KG1 (cell line): ENCODE data around the gene APLF.
"Not testable (repeated sequence)": the region's sequence is repeated elsewhere in the genome, so short reads cannot be mapped to it uniquely, and the experiment has no call there.

Experiments used
- DNase-seq: peaks from one replicate; lab custom pipeline; 2025; lab: John Stamatoyannopoulos, UW

Gene APLF

DNA sequence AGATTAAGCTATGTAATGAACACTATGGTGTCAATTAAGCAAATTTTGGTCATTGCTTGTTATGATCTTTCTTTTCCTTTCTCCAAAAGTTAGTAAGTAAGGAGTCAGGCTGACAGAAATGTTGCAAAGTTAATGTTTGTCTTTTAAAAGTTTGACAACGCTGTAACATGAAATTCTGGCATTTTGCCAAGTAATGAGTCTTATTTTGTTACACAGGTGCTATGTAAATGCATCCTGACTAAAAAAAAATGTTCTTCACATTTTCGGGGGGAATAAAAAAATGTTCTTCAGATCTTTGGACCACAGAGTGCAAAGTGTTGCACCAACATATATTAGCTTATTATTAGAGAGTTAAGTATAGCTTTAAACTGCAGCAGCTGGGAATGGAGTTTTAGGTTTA is 121.2 kb downstream of the APLF start:
- no peak for DNase-seq

DNA sequence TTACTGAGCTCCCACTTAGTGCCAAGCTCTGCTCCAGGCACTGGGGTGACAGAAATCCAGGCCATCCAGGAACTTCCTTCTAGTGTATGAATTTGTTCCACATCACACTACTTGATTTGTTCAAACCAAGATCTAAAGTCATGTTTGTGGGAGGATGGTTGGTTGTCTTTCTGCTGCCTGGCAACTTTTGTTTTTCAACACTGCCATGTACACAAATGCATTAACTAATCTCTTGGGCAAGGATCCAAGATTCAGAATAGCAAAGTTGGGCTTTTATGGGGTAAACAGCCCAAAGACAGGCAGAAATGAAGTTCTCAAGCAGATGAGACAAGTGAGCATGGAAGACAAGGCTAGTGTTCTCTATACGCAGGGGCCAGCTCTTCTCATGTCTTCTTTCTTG is 122.6 kb downstream of the APLF start:
- no peak for DNase-seq

DNA sequence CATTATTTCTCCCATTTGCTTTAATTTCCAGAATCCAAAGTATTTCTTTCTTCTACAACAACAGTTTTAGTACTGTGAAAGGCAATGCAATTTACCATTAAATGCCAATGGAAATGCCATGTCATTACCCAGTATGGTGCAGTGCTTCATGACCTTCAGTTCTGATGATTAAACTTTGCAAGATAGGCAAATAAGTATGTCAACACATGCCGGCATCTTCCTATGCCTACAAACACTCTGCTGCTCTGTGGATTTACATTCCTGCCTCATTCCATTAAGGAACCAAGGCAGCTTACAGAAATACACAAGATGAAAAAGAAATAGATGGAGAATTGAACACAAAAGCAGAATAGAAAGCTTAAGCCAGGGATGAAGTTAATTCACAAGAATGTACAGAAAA is 123.3 kb downstream of the APLF start:
- no peak for DNase-seq

DNA sequence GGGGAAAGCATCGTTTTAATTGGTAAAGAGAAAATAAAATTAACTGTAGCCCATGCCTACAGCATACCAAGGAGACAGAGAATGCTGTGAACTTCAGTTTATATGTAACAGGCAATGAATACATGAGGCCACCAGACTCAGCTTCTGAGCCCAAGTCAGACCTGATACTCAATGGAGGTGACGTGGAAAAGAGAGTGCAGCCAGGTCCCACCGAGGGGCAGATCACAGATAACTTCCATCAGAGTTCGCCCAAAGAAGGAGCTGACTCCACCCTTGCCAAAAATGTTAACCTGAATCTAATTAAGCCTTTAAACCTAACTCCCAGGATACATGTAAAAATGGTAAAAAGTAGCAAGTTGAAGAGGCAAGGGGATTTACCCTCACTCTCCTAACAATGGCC is 123.8 kb downstream of the APLF start:
- no peak for DNase-seq

DNA sequence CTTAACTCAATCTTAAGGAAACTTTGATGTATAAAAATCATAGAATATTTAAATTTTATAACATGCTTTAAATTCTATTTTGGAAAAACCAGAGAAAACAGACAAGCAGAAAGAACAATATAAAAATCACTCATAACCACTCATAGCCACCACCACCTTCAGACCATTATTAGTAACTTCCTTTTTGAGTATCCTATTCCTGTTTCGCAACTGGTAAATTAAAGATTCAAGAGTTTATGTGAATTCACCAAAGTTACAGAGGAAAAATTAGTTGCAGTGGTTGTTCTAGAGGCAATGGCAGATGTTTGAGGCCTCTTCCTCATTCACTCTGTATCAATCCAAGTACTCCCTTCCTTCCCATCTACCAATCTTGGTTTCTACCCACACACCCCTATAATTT is 126.7 kb downstream of the APLF start:
- DNase-seq, result no peak

DNA sequence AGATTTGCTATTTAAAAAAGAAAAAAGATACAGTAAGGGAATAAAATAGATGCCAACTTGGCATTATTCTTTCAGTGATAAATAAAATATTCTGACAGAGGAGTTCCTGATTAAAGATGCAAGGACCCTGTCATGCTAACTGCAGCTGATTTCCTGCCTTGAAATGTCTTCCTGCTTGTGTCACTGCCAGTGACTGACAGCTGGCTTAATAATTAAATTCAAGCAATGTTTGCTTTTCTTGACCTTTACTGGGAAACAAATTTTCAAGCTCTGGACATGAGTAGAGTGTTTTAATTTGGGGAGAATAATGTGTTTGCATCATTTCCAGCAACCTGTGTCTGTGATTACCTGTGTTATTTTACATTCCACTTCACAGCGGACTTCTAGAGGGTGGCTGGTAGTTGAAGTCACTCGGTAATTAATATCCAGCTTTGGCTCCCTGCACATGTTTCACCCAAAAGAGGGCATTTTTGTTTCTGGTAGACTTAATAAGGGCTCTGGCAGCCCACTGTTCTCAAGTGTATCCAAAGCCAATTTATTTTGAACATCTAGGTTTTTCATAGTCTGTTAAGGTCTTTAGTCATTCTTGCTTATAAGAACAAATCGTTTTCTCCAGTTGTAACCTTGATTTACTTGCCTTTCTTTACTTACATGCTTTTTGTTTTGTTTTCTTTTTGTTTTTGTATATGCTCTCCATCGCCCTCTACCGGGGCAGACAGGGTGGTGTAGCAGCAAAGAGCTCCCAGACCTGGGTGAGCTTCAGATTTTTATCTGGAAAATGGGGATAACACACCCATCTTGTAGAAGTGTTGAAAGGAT is 127.5 kb downstream of the APLF start:
- DNase-seq, result no peak

DNA sequence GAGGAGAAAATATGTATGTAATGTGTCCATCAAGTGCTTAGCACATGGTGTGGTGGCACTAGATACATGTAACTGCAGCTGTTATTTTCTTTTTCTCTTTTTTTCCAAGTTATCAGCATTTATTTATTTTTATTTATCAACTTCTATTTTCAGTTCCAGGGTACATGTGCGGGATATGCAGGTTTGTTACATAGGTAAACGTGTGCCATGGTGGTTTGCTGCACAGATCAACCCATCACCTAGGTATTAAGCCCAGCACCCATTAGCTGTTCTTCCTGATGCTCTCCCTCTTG is 128.1 kb downstream of the APLF start:
- DNase-seq, result not testable (repeated sequence)

DNA sequence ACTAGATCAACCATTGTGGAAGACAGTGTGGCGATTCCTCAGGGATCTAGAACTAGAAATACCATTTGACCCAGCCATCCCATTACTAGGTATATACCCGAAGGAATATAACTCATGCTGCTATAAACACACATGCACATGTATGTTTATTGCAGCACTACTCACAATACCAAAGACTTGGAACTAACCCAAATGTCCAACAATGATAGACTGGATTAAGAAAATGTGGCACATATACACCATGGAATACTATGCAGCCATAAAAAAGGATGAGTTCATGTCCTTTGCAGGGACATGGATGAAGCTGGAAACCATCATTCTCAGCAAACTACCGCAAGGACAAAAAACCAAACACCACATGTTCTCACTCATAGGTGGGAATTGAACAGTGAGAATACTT is 133.1 kb downstream of the APLF start:
- not testable (repeated sequence) for DNase-seq

DNA sequence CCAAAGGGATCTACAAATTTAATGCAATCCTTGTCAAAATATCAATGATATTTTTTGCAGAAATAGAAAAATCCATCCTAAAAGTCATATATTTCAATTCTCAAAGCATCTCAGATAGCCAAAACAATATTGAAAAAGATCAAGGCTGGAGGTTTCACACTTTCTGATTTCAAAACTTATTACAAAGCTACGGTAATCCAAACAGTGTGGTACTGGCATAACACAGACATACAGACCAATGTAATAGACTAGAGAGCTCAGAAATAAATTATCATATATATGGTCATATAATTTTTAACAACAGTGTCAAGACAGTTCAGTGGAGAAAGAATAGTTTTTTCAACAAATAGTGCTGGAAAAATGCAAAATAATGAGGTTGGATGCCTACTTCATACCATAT is 135.7 kb downstream of the APLF start:
- no peak for DNase-seq

DNA sequence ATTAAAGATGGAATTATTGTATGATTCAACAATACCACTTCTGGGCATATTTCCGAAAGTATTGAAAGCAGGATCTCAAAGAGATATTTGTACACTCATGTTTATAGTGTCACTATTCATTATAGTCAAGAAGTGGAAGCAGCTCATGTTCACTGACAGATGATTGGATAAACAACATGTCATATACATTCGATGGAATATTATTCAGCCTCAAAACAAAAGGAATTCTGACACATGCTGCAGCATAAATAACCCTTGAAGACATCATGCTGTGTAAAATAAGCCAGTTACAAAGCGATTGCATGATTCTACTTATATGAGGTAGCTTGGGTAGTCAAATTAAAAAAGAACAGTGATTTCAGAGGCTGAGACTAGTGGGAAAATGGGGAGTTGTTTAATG is 136.7 kb downstream of the APLF start:
- no peak for DNase-seq

DNA sequence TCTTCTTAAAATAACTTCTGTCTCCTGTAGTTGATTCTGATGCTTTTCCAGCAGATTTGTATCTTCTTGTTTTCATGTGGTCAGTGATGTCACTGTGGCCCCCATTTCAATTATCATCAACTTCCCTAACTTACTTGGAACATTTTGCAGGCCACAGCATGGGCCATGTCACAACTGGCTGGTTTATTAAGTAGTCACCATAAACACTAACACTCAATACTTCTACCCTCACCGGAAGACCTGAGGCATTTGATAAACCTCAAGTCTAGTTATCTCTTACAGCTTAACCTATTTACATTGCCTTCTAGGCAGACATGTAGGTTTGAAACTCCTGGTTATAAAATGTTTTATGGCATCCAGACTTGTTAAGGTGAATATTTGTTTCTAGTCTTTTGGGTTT is 138.6 kb downstream of the APLF start:
- no peak for DNase-seq

DNA sequence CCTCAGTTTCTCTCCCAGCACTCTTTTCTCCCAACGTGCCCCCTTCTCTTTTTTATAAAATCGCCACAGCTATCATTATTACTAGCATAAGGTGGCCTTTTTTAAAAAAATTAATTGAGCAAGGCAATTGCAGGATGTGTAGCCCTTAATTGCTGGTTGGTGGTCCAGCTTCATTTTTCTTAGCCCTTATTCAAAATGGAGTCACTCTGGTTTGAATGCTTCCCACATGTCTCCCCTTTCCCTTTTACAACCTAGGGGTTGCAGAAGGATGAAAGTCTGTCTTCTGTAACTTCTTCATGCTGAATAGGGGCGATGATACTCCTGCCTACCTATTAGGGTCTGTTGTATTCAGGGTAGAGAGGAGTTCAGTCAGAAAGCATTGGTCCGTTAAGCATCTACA is 139.4 kb downstream of the APLF start:
- no peak for DNase-seq

DNA sequence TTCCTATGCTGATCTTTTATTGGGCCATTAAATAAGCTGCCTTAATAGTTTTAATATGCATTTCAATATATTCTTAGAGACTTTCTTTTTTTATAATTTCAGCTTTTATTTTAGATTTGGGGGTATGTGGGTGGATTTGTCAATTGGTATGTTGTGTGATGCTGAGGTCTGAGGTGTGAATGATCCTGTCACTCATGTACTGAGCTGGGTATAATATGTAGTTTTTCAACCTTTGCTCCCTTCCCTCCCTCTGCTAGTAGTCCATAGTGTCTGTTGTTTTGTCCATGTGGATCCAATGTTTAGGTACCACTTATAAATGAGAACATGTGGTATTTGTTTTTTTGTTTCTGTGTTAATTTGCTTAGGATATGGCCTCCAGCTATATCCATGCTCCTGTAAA is 140.5 kb downstream of the APLF start:
- DNase-seq, result no peak

DNA sequence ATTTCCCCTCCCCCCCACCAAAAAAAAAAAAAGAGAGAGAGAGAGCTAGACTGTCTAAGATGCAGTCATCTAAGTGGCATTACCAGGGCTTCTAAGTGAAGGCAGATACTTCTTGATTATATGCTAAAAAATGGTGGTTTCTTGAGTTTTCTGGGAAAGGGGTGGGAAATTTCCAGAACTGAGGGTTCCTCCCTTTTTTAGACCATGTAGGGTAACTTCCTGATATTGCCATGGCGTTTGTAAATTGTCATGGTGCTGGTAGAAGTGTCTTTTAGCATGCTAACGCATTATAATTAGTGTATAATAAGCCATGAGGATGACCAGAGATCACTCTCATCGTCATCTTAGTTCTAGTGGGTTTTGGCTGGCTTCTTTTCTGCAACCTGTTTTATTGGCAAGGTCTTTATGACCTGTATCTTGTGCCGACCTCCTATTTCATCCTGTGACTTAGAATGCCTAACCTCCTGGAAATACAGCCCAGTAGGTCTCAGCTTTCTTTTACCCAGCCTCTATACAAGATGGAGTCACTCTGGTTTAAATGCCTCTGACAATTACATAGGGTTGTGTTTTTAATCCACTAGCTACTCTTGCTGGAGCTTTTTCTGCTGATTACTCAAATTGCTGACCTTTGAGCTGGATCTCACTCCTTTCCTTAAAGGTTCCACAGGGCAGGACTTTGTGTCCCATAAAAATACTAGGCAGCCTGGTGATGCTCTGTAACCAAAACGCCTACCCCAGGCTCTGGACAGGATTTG is 145.6 kb downstream of the APLF start:
- no peak for DNase-seq

DNA sequence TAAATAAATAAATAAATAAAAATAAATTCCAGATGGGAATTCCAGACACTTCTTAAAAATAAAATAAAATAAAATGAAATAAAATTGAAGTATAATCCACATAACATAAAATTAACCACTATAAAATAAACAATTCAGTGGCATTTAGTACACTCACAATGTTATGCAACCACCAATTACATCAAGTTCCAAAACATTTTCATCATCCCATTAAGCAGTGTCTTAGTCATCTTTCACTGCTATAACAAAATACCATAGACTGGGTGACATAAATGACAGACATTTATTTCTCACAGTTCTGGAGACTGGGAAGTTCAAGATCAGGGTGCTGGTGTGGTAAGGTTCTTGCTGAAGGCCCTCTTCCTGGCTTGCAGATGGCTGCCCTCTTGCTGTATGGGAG is 153.4 kb downstream of the APLF start:
- no peak for DNase-seq

DNA sequence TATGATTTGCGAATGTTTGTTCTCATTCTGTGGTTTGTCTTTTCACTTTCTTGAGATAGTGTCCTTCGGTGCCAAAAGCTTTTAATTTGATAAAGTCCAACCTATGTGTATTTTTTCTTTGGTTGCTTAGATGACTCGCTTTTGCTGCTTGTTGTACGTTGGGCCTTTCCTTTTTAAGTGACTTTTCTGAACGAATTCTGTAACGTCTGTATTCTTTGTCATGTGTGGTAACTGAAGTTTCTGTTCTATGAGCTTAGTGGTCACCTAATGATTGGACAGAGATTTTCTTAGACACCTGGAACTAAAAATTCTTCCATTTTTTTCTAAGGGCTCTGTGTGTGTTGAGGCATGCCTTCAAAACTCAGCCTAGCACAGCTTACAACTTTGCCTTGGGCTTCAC is 156.4 kb downstream of the APLF start:
- no peak for DNase-seq

DNA sequence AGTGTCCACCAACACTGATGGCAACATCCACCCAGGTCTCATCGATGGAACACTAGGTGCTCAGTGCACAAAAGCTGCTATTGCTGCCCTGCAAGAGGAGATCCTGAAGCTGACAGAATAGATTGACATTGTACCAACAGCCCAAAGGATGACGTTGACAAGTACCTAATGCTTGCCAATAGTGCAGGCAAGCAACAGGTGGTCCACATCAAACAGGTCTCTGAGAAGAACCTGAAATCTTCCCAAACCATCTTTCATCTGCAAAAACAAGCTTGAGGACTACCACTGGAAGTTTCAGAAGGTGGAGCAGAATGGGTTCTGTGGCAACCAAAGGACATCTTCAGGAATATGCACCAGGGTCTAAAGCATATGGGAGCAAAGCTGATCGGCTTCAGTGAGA is 160.2 kb downstream of the APLF start:
- DNase-seq, result no peak
